CD14-positive monocyte (primary cell): ENCODE results near the gene PPP2R3A. TPM values are rescaled to one million over a fixed set of nuclear protein-coding genes. Genes with fewer than 3 reads are reported as not detected.
A peak's percentile ranks its signal among the peaks of the same experiment; 100 is the strongest.

Experiments used
- DNase-seq, 3 donors: peaks; one replicate each; pipeline ENCODE4 v3.0.0-alpha.2; 2011 to 2022
- H2AFZ ChIP-seq: 2 replicates; pipeline ENCODE4 v1.6.0; 2012; ENCODE audit warnings: mild to moderate bottlenecking, low read depth, low read length, inconsistent platforms; ENCODE audit not compliant: insufficient read depth, poor library complexity, severe bottlenecking
- H3K27ac ChIP-seq, 2 donors: 1 replicate in 1 of 2; 2 replicates in 1 of 2; pipeline ENCODE4 v1.5.1; 2012 to 2013; ENCODE audit warnings: low read length in 2 of 2, control low read depth in 1 of 2, inconsistent platforms in 1 of 2, low read depth in 1 of 2, mild to moderate bottlenecking in 1 of 2
- H3K27me3 ChIP-seq, 2 donors: one replicate each; pipeline versions ENCODE4 v1.6.0 to v1.6.1; 2011 to 2013; ENCODE audit warnings: low read length in 2 of 2; ENCODE audit not compliant: control insufficient read depth in 2 of 2, insufficient read depth in 2 of 2
- H3K36me3 ChIP-seq, 2 donors: replicated peaks in 1 of 2; 1 replicate in 1 of 2; 2 replicates in 1 of 2; pipeline versions ENCODE4 v1.5.1 to v1.6.1; 2012 to 2013; ENCODE audit warnings: low read length in 2 of 2, control low read depth in 1 of 2, inconsistent platforms in 1 of 2, mild to moderate bottlenecking in 1 of 2; ENCODE audit not compliant: insufficient read depth in 2 of 2, control insufficient read depth in 1 of 2
- H3K4me1 ChIP-seq, 2 donors: 1 replicate in 1 of 2; 2 replicates in 1 of 2; pipeline versions ENCODE4 v1.5.1 to v1.6.1; 2012 to 2013; ENCODE audit warnings: low read length in 2 of 2, control low read depth in 1 of 2, inconsistent platforms in 1 of 2, mild to moderate bottlenecking in 1 of 2, moderate library complexity in 1 of 2; ENCODE audit not compliant: insufficient read depth in 2 of 2, control insufficient read depth in 1 of 2
- H3K4me2 ChIP-seq: replicated peaks from 2 replicates; pipeline ENCODE3; 2012; ENCODE audit warnings: low read length, moderate library complexity, mild to moderate bottlenecking; ENCODE audit not compliant: poor library complexity, severe bottlenecking; ENCODE audit errors: extremely low read depth
- H3K4me3 ChIP-seq, 3 experiments: fragments of 200-600 bp in 1 of 3; sonication (generic) in 1 of 3; replicated peaks in 1 of 3; 1 replicate in 2 of 3; 2 replicates in 1 of 3; pipeline ENCODE4 v1.5.1; 2011 to 2013; ENCODE audit warnings: low read length in 3 of 3, mild to moderate bottlenecking in 3 of 3, control low read depth in 2 of 3, low read depth in 2 of 3, inconsistent platforms in 1 of 3, moderate library complexity in 1 of 3
- H3K79me2 ChIP-seq: 2 replicates; pipeline ENCODE4 v1.6.0; 2012; ENCODE audit warnings: mild to moderate bottlenecking, control low read depth, inconsistent platforms, low read length, moderate library complexity; ENCODE audit not compliant: insufficient read depth
- H3K9ac ChIP-seq: 2 replicates; pipeline ENCODE4 v1.6.0; 2017; ENCODE audit warnings: low read length, mild to moderate bottlenecking; ENCODE audit not compliant: insufficient read depth, poor library complexity, severe bottlenecking
- H3K9me3 ChIP-seq, 2 donors: replicated peaks in 1 of 2; 1 replicate in 1 of 2; 2 replicates in 1 of 2; pipeline versions ENCODE4 v1.5.1 to v1.6.1; 2012 to 2013; ENCODE audit warnings: low read length in 2 of 2, control low read depth in 1 of 2; ENCODE audit not compliant: control insufficient read depth in 1 of 2, insufficient read depth in 1 of 2
- H4K20me1 ChIP-seq: 2 replicates; pipeline ENCODE4 v1.6.0; 2012; ENCODE audit warnings: mild to moderate bottlenecking, low read length, control low read depth, moderate library complexity; ENCODE audit not compliant: insufficient read depth
- H3K27ac Mint-ChIP-seq, 7 donors: one replicate each; pipeline ENCODE4 v1.8.0; 2020; ENCODE audit warnings: mild to moderate bottlenecking in 7 of 7, mixed read lengths in 7 of 7, moderate library complexity in 6 of 7, inconsistent platforms in 2 of 7
- H3K27me3 Mint-ChIP-seq, 3 donors: one replicate each; pipeline ENCODE4 v1.8.0; 2021 to 2022; ENCODE audit warnings: low read depth in 3 of 3, mild to moderate bottlenecking in 3 of 3, mixed read lengths in 3 of 3, moderate library complexity in 3 of 3, inconsistent platforms in 1 of 3
- H3K36me3 Mint-ChIP-seq, 2 donors: one replicate each; pipeline ENCODE4 v1.8.0; 2020; ENCODE audit warnings: mixed read lengths in 2 of 2, inconsistent platforms in 1 of 2, mild to moderate bottlenecking in 1 of 2
- H3K4me1 Mint-ChIP-seq: one replicate; pipeline ENCODE4 v1.8.0; 2020; ENCODE audit warnings: mild to moderate bottlenecking, mixed read lengths
- H3K4me3 Mint-ChIP-seq, 2 donors: one replicate each; pipeline ENCODE4 v1.8.0; 2020; ENCODE audit warnings: mild to moderate bottlenecking in 2 of 2, mixed read lengths in 2 of 2, moderate library complexity in 1 of 2
- H3K9me3 Mint-ChIP-seq, 7 donors: one replicate each; pipeline ENCODE4 v1.8.0; 2020 to 2022; ENCODE audit warnings: mixed read lengths in 7 of 7, mild to moderate bottlenecking in 6 of 7, moderate library complexity in 6 of 7, inconsistent platforms in 2 of 7
- WGBS: methylation state at CpG from one replicate; pipeline ENCODE4 v1.1.5; 2013; ENCODE audit warnings: missing lambda C conversion rate; ENCODE audit not compliant: insufficient coverage; 5-methylcytosine and 5-hydroxymethylcytosine counted together
- intact Hi-C, 2 donors: fragments of 100-400 bp; cut with micrococcal nuclease; formaldehyde crosslinking; loops; one replicate each; pipeline versions ENCODE4 v1.15.0 to v1.15.1; 2023
- polyA plus RNA-seq, 3 donors: library from polyadenylated mRNA; depleted of rRNA in 1 of 3; unstranded in 2 of 3; stranded (reverse) in 1 of 3; fragments of 300-500 nt in 2 of 3; fragments of >200 nt in 1 of 3; fragmentation: Illumina TruSeq in 2 of 3; gene quantifications; 1 replicate in 2 of 3; 2 replicates in 1 of 3; pipeline ENCODE4 v1.2.3, GENCODE V29; 2012 to 2021
- TF ChIP-seq, protein P1 (sequence below): fragments of 200-600 bp; IDR thresholded peaks from one replicate; pipeline ENCODE4 v1.8.0; 2022; ENCODE audit warnings: antibody characterized with exemption, mild to moderate bottlenecking

The PPP2R3A gene
- polyA plus RNA-seq, 3 donors = 0.09 to 0.15 (median 0.10) TPM

DNA sequence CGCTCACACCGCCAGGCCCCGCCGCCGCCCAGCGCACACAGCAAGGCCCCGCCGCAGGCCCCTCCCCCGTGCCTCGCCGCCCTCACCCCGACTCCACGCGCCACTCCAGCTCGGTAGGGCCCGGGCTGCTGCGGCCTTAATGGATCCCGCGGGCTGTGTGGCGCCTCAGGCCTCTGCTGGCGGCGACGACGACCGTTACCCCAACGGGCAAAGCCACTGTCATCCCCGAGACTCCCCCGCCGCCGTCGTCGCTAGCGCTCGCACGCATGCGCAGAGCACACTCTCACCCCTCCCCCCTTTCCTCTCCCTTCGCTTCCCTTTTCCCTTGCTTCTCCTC is 230.5 kb downstream of the PPP2R3A start, which contains the start of gene MSL2:
Gene MSL2, minus strand, starts transcription at position 272 of the 337 bp plus-strand sequence. CDS start 1,222 bp downstream, outside the sequence.
- H3K9ac ChIP-seq = peak within 1 kb of the TSS; percentile 96
- H3K9me3 ChIP-seq = no peaks in the 10 kb centered on the region
- peak within 1 kb of the TSS; percentile 91 to 94 for H3K27ac ChIP-seq
- peaks cover 46% of the 10 kb centered on the region for H4K20me1 ChIP-seq
- peaks cover 35 to 48% of the 10 kb centered on the region in 2 donors for H3K4me1 ChIP-seq
- H3K4me1 Mint-ChIP-seq = peaks cover 43% of the 10 kb centered on the region
- peaks cover 2 to 4% of the 10 kb centered on the region in 2 donors for H3K36me3 Mint-ChIP-seq
- H3K9me3 Mint-ChIP-seq = peaks cover 0 to 5% (median 3%) of the 10 kb centered on the region in 7 donors
- no peaks in the 10 kb centered on the region for H3K27me3 ChIP-seq
- H3K4me3 Mint-ChIP-seq = peak within 1 kb of the TSS; percentile 94 to 99
- TF ChIP-seq, protein P1, sequence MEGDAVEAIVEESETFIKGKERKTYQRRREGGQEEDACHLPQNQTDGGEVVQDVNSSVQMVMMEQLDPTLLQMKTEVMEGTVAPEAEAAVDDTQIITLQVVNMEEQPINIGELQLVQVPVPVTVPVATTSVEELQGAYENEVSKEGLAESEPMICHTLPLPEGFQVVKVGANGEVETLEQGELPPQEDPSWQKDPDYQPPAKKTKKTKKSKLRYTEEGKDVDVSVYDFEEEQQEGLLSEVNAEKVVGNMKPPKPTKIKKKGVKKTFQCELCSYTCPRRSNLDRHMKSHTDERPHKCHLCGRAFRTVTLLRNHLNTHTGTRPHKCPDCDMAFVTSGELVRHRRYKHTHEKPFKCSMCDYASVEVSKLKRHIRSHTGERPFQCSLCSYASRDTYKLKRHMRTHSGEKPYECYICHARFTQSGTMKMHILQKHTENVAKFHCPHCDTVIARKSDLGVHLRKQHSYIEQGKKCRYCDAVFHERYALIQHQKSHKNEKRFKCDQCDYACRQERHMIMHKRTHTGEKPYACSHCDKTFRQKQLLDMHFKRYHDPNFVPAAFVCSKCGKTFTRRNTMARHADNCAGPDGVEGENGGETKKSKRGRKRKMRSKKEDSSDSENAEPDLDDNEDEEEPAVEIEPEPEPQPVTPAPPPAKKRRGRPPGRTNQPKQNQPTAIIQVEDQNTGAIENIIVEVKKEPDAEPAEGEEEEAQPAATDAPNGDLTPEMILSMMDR = no peak
- H3K36me3 ChIP-seq = no peaks in the 10 kb centered on the region
- DNase-seq = no peak
- H3K27me3 Mint-ChIP-seq = peaks cover 0 to 2% (median 2%) of the 10 kb centered on the region in 3 donors
- peak within 1 kb of the TSS; percentile 92 to 99 (median 94) for H3K4me3 ChIP-seq
- under 1% methylated on average over 37 of the region's 37 CpGs for WGBS
- intact Hi-C loops = loop anchor here (5.0 to 10.0 kb wide), 3 partner anchors 51 to 669 kb away; partner anchors contain the start of gene NCK1 (in 1 of the 2)
- peak within 1 kb of the TSS; percentile 85 for H3K4me2 ChIP-seq
- peaks cover 60% of the 10 kb centered on the region for H3K79me2 ChIP-seq
- peak within 1 kb of the TSS; percentile 94 for H2AFZ ChIP-seq
- peak within 1 kb of the TSS; percentile 94 to 98 (median 97) for H3K27ac Mint-ChIP-seq

DNA sequence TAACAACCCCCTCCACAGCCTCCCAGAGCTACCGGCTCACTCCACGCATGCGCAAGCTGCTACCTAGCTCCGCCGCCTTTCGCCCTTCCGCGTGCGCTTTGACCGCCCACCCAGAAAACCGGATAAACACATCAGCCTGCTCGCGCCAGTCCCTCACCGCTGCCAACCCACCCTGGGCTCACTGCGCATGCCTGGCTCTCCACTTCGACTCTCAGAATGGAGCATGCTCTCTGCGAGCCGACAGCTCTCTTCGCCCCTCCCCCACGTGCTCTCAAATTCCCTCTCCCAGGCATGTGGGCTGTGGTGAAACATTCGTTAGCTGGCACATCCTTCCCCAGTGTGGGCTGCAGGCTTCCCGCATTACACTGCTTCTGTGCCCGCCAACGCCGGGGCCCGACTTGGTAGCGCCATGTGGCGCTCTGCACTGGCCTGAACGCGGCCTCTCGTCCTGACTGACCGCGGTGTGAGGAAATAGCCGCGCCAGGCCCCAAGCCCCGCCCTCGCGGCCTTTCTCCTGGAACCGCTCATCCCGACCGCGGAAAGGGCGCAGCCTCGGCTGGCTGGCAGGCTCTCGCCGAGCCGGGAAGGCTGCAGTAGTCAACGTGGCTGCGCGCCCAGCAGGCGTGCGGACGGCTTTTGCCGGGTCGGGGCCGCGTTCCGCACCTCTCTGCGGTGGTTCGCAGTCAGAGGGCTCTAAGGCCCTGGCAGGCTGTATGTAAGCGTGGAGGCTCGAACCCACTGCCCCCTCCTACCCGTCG is 231.1 kb downstream of the PPP2R3A start:
- Histone ChIP-seq H3K9me3 (no peaks in the 10 kb centered on the region), H3K79me2 (peaks cover 54% of the 10 kb centered on the region), H3K27ac (peak overlapping the region; percentile 91 to 94), H3K27me3 (no peaks in the 10 kb centered on the region), H3K36me3 (no peaks in the 10 kb centered on the region), H4K20me1 (peaks cover 40% of the 10 kb centered on the region), H2AFZ (peak overlapping the region; percentile 94), H3K4me2 (peak overlapping the region; percentile 85), H3K9ac (peak overlapping the region; percentile 96), H3K4me3 (peak overlapping the region; percentile 92 to 99 (median 94)), H3K4me1 (peaks cover 29 to 43% of the 10 kb centered on the region in 2 donors)
- Mint-ChIP-seq H3K9me3 (peaks cover 0 to 5% (median 3%) of the 10 kb centered on the region in 7 donors), H3K27ac (peak overlapping the region; percentile 94 to 98 (median 97)), H3K4me1 (peaks cover 38% of the 10 kb centered on the region), H3K27me3 (peaks cover 0 to 2% (median 2%) of the 10 kb centered on the region in 3 donors), H3K4me3 (peak overlapping the region; percentile 94 to 98), H3K36me3 (peaks cover 2 to 3% of the 10 kb centered on the region in 2 donors)
- TF ChIP-seq, protein P1 = no peak
- intact Hi-C loops = loop anchor here (5.0 to 10.0 kb wide), 3 partner anchors 51 to 668 kb away; partner anchors contain the start of gene NCK1 (in 1 of the 2)
- peak; percentile 97 to 98 (median 97) for DNase-seq
- WGBS = under 1% methylated on average over 64 of the region's 64 CpGs
